Esophagus muscularis mucosa (tissue), 4 donors: ENCODE data around the gene RC3H2. TPM values are rescaled to one million over a fixed set of nuclear protein-coding genes. Genes with fewer than 3 reads are reported as not detected.
"Not testable (repeated sequence)": the region's sequence is repeated elsewhere in the genome, so short reads cannot be mapped to it uniquely, and the experiment has no call there.

Experiments
- DNase-seq: peaks from one replicate; pipeline ENCODE4 v3.0.0-alpha.2; 2017; ENCODE audit errors: extremely low spot score
- H3K27ac ChIP-seq, 4 donors: fragments of 200-600 bp; sonication (generic); replicated peaks in 1 of 4; 1 replicate in 3 of 4; 2 replicates in 1 of 4; pipeline ENCODE4 v1.5.1; 2016 to 2019; ENCODE audit warnings: mild to moderate bottlenecking in 1 of 4
- H3K27me3 ChIP-seq, 4 donors: fragments of 200-600 bp; sonication (generic); one replicate each; pipeline versions ENCODE4 v1.5.1 to v1.6.0; 2016 to 2019
- H3K36me3 ChIP-seq, 4 donors: fragments of 200-600 bp; sonication (generic); one replicate each; pipeline ENCODE4 v1.5.1; 2016 to 2019
- H3K4me1 ChIP-seq, 4 donors: fragments of 200-600 bp; sonication (generic); one replicate each; pipeline ENCODE4 v1.5.1; 2016 to 2019
- H3K4me3 ChIP-seq, 4 donors: fragments of 200-600 bp; sonication (generic); 1 replicate in 2 of 4; 2 replicates in 2 of 4; pipeline ENCODE4 v1.5.1; 2016 to 2019; ENCODE audit warnings: mild to moderate bottlenecking in 4 of 4, moderate library complexity in 1 of 4
- H3K9me3 ChIP-seq, 4 donors: fragments of 200-600 bp; sonication (generic); 1 replicate in 3 of 4; 2 replicates in 1 of 4; pipeline ENCODE4 v1.5.1; 2016 to 2019
- EP300 ChIP-seq: sonication (generic); formaldehyde crosslinking; IDR thresholded peaks from one replicate; pipeline ENCODE4 v1.6.1; 2017; ENCODE audit warnings: antibody characterized with exemption
- POLR2A ChIP-seq: fragments of 450-650 bp; IDR thresholded peaks from one replicate; pipeline ENCODE4 v1.6.1; 2017; ENCODE audit warnings: antibody characterized with exemption, moderate library complexity, mild to moderate bottlenecking, low read depth
- POLR2AphosphoS5 ChIP-seq, 2 donors: sonication (generic); formaldehyde crosslinking; IDR thresholded peaks; one replicate each; pipeline ENCODE4 v1.6.1; 2017; ENCODE audit warnings: antibody characterized with exemption in 2 of 2
- WGBS: methylation state at CpG from one replicate; pipeline ENCODE4 v1.1.5; 2018; 5-methylcytosine and 5-hydroxymethylcytosine counted together
- intact Hi-C: fragments of 100-400 bp; cut with DNase I; formaldehyde crosslinking; loops from one replicate; pipeline ENCODE4 v1.15.1; 2023
- total RNA-seq, 4 donors: library from RNA; depleted of rRNA; stranded (reverse); fragments of >200 nt; gene quantifications; one replicate each; pipeline versions ENCODE4 v1.1.0 to v1.2.1, GENCODE V29; 2016
- TF ChIP-seq, protein P1 (sequence below), 3 experiments: fragments of 200-600 bp in 2 of 3; fragments of 450-650 bp in 1 of 3; sonication (generic) in 2 of 3; IDR thresholded peaks; one replicate each; pipeline ENCODE4 v1.5.1; 2017 to 2019; ENCODE audit warnings: antibody characterized with exemption in 3 of 3, mild to moderate bottlenecking in 2 of 3, moderate library complexity in 1 of 3

RC3H2 gene
- total RNA-seq, 4 donors from 2014 or later = 40.1 to 58.1 (median 57.8) TPM

- H3K36me3 ChIP-seq = no peaks in the 10 kb centered on the region
- no peak for DNase-seq
- no peak overlapping the region for H3K27ac ChIP-seq
- H3K27me3 ChIP-seq = no peaks in the 10 kb centered on the region
- intact Hi-C loops = no loop called here
- no peak for TF ChIP-seq POLR2A
- TF ChIP-seq, protein P1, sequence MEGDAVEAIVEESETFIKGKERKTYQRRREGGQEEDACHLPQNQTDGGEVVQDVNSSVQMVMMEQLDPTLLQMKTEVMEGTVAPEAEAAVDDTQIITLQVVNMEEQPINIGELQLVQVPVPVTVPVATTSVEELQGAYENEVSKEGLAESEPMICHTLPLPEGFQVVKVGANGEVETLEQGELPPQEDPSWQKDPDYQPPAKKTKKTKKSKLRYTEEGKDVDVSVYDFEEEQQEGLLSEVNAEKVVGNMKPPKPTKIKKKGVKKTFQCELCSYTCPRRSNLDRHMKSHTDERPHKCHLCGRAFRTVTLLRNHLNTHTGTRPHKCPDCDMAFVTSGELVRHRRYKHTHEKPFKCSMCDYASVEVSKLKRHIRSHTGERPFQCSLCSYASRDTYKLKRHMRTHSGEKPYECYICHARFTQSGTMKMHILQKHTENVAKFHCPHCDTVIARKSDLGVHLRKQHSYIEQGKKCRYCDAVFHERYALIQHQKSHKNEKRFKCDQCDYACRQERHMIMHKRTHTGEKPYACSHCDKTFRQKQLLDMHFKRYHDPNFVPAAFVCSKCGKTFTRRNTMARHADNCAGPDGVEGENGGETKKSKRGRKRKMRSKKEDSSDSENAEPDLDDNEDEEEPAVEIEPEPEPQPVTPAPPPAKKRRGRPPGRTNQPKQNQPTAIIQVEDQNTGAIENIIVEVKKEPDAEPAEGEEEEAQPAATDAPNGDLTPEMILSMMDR (IDR thresholded peaks at IDR 0.05) = no peak
- TF ChIP-seq POLR2AphosphoS5 (IDR thresholded peaks at IDR 0.05) = no peak
- no peak for TF ChIP-seq EP300
- WGBS = 81% methylated on average over 3 of the region's 3 CpGs
- no peak overlapping the region for H3K4me3 ChIP-seq
- H3K4me1 ChIP-seq = peaks cover 5 to 11% (median 7%) of the 10 kb centered on the region in 4 donors
- H3K9me3 ChIP-seq = no peaks in the 10 kb centered on the region
These were observed 73.0 kb downstream of the RC3H2 start for GRCh38 chr9:122832194-122832593.

GRCh38 chr9:122828965-122829284 is 76.2 kb downstream of the RC3H2 start:
- peaks cover 22 to 43% (median 28%) of the 10 kb centered on the region in 4 donors for H3K4me1 ChIP-seq
- H3K27ac ChIP-seq = peak overlapping the region; percentile 93 to 99 (median 96)
- not testable (repeated sequence) for DNase-seq, H3K27me3 ChIP-seq, H3K9me3 ChIP-seq
- H3K36me3 ChIP-seq = peaks cover 0 to 13% (median 10%) of the 10 kb centered on the region in 4 donors
- intact Hi-C loops = loop anchor here (10.0 kb wide), 2 partner anchors 564 to 734 kb away; partner anchors contain the start of genes MRRF, RBM18 and TTLL11
- 69% methylated on average over 18 of the region's 18 CpGs for WGBS
- H3K4me3 ChIP-seq = peak overlapping the region; percentile 78 to 100 (median 92)

GRCh38 chr9:122827761-122828093 is 77.4 kb downstream of the RC3H2 start:
- Histone ChIP-seq H3K27ac (peak overlapping the region; percentile 93 to 99 (median 96)), H3K36me3 (peaks cover 1 to 24% (median 21%) of the 10 kb centered on the region in 4 donors), H3K4me3 (peak overlapping the region; percentile 78 to 100 (median 92)), H3K4me1 (peaks cover 22 to 52% (median 30%) of the 10 kb centered on the region in 4 donors), H3K9me3 (no peaks in the 10 kb centered on the region), H3K27me3 (no peaks in the 10 kb centered on the region)
- 1% methylated on average over 8 of the region's 8 CpGs for WGBS
- DNase-seq = no peak
- TF ChIP-seq EP300 (no peak), POLR2AphosphoS5 (IDR thresholded peaks at IDR 0.05) (no peak), POLR2A (no peak)
- TF ChIP-seq, protein P1 (IDR thresholded peaks at IDR 0.05) = no peak
- intact Hi-C loops = loop anchor here (10.0 kb wide), 2 partner anchors 563 to 733 kb away; partner anchors contain the start of genes MRRF, RBM18 and TTLL11

GRCh38 chr9:122822938-122823337 is 82.2 kb downstream of the RC3H2 start:
- intact Hi-C loops = loop anchor here (10.0 kb wide), 2 partner anchors 558 to 728 kb away; partner anchors contain the start of genes MRRF, RBM18 and TTLL11
- Histone ChIP-seq H3K9me3 (no peaks in the 10 kb centered on the region), H3K27ac (no peak overlapping the region), H3K4me3 (no peak overlapping the region), H3K27me3 (no peaks in the 10 kb centered on the region), H3K36me3 (peaks cover 11 to 52% (median 40%) of the 10 kb centered on the region in 4 donors), H3K4me1 (peaks cover 30 to 80% (median 51%) of the 10 kb centered on the region in 4 donors)
- no peak for DNase-seq
- 95% methylated on average over 4 of the region's 4 CpGs for WGBS
- TF ChIP-seq POLR2A (no peak), POLR2AphosphoS5 (IDR thresholded peaks at IDR 0.05) (no peak), EP300 (no peak)

GRCh38 chr9:122822056-122822455 is 83.1 kb downstream of the RC3H2 start:
- TF ChIP-seq POLR2AphosphoS5 (IDR thresholded peaks at IDR 0.05) (no peak), POLR2A (no peak), EP300 (no peak)
- TF ChIP-seq, protein P1 (IDR thresholded peaks at IDR 0.05) = no peak
- H3K27ac ChIP-seq = peak overlapping the region in 3 of 4 donors; percentile 10 to 47 (median 26)
- H3K4me1 ChIP-seq = peaks cover 24 to 73% (median 45%) of the 10 kb centered on the region in 4 donors
- peaks cover 11 to 60% (median 46%) of the 10 kb centered on the region in 4 donors for H3K36me3 ChIP-seq
- intact Hi-C loops = loop anchor here (10.0 kb wide), 2 partner anchors 557 to 727 kb away; partner anchors contain the start of genes MRRF, RBM18 and TTLL11
- DNase-seq = no peak
- H3K4me3 ChIP-seq = no peak overlapping the region
- H3K9me3 ChIP-seq = no peaks in the 10 kb centered on the region
- 93% methylated on average over 6 of the region's 6 CpGs for WGBS
- no peaks in the 10 kb centered on the region for H3K27me3 ChIP-seq
